Suppressor macrophage (primary cell): Measurements from ENCODE around the gene RAB11FIP5.
"Not testable (repeated sequence)": the region's sequence is repeated elsewhere in the genome, so short reads cannot be mapped to it uniquely, and the experiment has no call there.

ENCODE experiments used
- DNase-seq, 4 experiments: peaks; one replicate each; pipeline ENCODE4 v3.0.0-alpha.2; 2020 to 2022

The RAB11FIP5 gene

GRCh38 chr2:73110168-73111072 lies 2.3 kb downstream of the RAB11FIP5 start:
- DNase-seq = no peak

GRCh38 chr2:73109431-73110167 lies 3.1 kb downstream of the RAB11FIP5 start:
- no peak for DNase-seq

GRCh38 chr2:73107211-73107926 lies 5.4 kb downstream of the RAB11FIP5 start:
- no peak for DNase-seq

DNA sequence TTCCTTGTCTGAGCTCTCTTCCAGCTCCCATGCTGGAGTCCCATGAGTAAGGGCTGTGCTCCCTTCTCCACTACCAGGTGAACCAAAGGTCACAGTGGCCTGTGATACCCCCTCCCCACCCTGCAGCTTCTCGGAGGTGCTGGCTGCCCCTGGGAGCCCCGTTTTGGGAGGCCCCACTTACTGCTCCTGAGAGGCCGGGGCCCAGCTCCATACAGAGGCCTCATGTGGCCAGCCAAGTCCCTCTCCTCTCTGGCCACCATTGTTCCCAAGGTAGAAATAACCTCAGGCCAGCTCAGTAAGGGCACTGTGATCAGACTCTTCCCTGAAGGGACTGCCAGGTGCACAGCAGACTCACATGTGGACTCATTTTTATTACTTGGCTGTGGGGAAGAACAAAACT lies 6.0 kb downstream of the RAB11FIP5 start:
- no peak for DNase-seq

DNA sequence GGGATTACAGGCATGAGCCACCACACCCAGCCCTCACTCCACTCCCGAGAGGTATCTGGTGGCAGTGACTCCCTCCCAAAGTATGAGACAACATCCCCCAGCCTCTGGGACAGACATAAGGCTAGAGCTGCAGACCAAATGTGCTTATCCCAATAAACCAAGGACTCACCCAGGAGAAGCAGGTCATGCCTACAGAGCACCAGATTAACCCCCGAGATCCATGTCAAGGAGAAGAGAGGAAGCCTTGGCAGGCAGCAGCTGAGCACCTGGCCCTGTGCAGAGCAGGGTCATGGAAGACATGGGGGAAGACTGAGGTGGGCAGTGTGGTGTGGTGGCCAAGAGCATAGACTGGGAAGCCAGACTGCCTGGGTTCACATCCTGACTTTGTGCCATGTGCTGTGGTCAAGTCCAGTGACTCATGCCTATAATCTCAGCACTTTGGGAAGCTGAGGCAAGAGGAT lies 7.2 kb downstream of the RAB11FIP5 start:
- DNase-seq = no peak

GRCh38 chr2:73104933-73105332 lies 7.8 kb downstream of the RAB11FIP5 start:
- peak in 2 of 4 experiments; percentile 26 to 28 for DNase-seq

DNA sequence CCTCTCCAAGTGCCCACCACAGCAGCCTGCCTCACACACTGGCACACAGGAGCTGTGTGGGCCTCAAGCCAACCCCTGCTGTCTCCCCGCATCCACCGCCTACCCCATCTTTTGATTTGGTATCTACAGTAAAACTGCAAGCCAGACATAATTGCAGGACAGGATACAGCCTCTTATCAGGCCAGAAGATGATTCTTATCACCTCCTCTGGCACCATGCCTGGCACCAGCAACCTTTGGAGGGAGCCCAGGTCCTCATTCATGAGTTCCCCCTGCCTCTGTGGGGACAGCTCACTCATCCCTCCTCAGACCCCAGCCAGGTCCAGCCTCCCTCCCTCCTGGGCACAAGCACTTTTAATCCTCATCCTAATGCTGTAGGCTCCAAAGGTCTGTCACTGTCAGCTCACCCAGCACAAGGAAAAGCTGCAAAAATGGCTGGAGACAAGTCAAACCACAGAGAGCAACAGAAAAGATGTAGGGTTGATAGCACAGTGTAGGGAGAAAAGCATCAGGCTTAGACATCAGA lies 9.7 kb downstream of the RAB11FIP5 start:
- no peak for DNase-seq

DNA sequence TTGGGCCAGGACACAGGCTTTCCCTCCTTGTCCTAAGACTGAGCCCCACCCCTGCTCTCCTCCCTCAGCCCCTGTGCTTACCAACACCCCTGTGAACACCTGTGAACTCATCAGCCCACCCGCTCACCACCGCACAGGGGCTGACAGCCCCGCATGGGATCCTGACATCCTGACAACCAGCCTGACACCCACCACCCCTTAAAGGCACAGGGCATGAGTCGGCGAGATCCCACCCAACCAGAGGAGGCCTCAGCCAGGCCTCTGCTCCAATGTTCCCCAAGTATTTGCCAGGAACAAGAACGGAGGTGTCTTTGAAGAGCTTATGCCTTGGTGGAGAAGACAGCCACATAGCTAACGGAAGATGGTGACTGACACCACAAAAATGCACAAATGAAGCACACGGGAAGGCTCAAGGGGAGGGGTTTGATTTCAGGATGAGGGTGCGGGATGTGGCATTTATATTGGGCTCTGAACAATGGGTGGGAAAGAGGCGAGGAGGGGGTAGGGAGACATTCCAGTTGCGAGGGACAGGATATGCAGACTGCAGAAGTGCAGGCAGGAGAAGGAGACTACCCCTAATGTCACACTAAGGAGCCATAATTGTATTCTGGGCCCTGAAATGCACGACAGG lies 11.0 kb downstream of the RAB11FIP5 start:
- no peak for DNase-seq

DNA sequence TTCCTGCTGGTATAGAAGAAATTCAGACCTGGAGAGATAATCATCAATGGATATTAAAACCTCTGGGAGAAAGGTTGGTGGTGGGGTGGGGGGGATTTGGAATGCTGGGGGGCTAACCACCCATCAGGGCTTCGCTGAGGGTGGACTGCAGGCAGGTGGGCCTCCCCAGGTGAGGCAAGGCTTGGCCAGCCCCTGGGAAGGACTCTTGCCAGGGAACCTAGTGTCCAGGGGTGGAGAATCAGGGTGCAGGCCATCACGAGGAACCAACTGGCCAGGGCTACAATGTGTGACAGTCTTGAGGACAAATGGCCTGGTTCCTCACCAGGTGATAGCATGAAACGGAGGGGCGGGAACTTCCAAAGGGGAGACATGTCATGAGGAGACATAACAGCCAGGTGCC lies 11.8 kb downstream of the RAB11FIP5 start:
- DNase-seq = no peak

- DNase-seq = no peak
Measured at GRCh38 chr2:73099486-73099885, 13.3 kb downstream of the RAB11FIP5 start.

DNA sequence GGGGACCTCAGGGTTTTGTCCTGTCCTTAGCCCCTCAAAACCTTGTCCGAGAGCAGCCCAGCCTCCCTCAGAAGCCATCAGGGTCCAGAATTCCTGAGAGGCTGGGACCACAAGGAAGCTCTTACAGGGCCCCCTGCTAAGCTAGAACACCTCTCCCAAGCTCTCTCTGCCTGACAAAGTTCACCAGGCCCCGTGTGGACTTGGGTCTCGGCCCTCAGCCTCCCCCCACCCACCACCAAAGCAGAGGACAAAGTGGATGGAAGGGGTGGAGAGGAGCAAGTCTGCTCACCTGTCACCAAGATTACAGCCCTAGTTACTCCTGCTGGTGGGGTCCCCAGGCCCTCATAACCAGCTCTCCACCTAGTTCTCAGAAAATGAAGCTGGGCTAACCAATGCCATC lies 16.8 kb downstream of the RAB11FIP5 start:
- no peak for DNase-seq

DNA sequence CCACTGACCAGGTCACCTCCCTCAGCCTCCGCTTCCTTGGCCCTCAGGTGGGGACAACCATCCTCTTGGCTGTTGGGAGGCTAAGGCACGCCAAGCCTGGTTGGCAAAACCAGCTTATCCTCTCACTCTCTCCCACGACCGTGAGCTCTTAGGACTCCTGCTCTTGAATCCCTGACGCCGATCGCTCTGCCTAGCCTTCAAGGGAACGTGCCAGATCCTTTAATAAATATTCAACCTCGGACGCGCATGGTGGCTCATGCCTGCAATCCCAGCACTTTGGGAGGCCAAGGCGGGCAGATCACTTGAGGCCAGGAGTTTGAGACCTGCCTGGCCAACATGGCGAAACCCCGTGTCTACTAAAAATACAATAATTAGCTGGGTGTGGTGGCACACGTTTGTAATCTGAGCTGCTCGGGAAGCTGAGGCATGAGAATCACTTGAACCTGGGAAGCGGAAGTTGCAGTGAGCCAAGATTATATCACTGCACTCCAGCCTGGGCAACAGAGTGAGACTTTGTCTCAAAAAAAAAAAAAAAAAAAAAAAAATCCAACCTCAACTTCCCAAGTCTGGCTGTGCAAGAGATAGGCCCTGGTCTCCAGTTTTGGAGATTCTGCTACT lies 19.0 kb downstream of the RAB11FIP5 start:
- DNase-seq = not testable (repeated sequence)

DNA sequence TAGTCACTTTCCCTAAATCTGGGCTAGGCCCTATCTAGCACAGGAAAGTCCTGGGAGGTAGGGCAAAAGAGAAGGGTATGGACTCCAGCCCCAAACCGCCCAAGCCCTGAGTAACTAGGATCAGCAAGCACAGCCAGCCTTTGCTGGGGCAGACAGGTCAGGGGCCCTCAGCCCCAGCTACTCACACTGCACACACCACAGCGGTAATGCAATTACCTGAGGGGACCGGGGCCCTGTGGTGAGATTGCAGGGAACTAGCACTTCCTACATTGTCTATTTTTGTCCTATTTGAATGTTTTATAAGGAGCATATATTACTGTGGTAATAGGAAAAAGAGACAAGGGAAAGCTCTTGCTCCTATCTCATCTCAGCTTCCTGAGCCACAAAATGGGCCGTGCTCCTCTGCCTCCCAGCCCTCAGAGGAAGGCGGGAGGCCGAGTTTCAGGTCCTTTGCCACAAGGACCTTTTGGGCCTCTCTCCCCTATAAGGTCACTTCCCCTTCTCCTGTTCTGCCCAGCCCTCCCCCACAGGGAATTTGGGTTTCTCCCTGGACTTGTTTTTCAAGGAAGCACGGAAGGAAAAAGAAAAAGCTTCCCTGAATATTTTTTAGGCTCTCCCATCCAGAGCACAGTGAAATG lies 20.5 kb downstream of the RAB11FIP5 start:
- DNase-seq = peak in 2 of 4 experiments; percentile 5 to 13

GRCh38 chr2:73091696-73092095 lies 21.1 kb downstream of the RAB11FIP5 start:
- no peak for DNase-seq

- DNase-seq = no peak
Measured at GRCh38 chr2:73091164-73091563, 21.6 kb downstream of the RAB11FIP5 start.

- no peak for DNase-seq
Measured at GRCh38 chr2:73089270-73090030, 23.3 kb downstream of the RAB11FIP5 start.

- DNase-seq = no peak
Measured at GRCh38 chr2:73088703-73089102, 24.0 kb downstream of the RAB11FIP5 start.

GRCh38 chr2:73088211-73088610 lies 24.5 kb downstream of the RAB11FIP5 start:
- DNase-seq = no peak

GRCh38 chr2:73087311-73087710 lies 25.4 kb downstream of the RAB11FIP5 start:
- DNase-seq = no peak

GRCh38 chr2:73085691-73086090 lies 27.1 kb downstream of the RAB11FIP5 start:
- peak; percentile 84 to 91 (median 91) for DNase-seq
